Measurements from ENCODE around the gene IMMP2L.

DNA sequence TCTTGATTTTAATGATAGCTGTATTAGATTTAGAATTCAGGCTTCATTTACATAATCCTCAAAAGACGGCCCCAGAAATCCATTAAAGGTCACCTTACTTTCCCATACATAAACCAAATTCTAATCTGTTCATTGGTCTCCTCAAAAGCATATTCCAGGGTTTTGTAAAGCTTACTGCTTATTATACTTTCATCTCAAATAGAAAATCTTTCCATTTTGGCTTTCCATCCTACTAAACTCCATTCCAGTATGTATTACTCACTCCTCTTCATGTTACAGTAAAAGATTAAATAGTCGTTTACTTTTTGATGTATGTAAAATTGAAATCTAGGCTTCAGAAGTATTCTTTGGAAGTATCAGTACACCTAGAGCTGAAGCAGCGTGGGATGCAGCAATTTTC, 614.9 kb downstream of the IMMP2L start:
- TF ChIP-seq, protein P1, sequence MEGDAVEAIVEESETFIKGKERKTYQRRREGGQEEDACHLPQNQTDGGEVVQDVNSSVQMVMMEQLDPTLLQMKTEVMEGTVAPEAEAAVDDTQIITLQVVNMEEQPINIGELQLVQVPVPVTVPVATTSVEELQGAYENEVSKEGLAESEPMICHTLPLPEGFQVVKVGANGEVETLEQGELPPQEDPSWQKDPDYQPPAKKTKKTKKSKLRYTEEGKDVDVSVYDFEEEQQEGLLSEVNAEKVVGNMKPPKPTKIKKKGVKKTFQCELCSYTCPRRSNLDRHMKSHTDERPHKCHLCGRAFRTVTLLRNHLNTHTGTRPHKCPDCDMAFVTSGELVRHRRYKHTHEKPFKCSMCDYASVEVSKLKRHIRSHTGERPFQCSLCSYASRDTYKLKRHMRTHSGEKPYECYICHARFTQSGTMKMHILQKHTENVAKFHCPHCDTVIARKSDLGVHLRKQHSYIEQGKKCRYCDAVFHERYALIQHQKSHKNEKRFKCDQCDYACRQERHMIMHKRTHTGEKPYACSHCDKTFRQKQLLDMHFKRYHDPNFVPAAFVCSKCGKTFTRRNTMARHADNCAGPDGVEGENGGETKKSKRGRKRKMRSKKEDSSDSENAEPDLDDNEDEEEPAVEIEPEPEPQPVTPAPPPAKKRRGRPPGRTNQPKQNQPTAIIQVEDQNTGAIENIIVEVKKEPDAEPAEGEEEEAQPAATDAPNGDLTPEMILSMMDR (IDR thresholded peaks at IDR 0.05): no peak
- no peak for TF ChIP-seq POLR2A (IDR thresholded peaks at IDR 0.05)

All from body of pancreas (tissue), 4 donors.